IMR-90 (cell line): ENCODE results near the gene FAM53B. TPM values are rescaled to one million over a fixed set of nuclear protein-coding genes. Genes with fewer than 3 reads are reported as not detected.

Experiments
- ATAC-seq: fragments of 200-7000 bp; cut with Tn5 transposase; 2 replicates; pipeline ENCODE4 v1.9.1; 2020; ENCODE audit warnings: low read depth, mild to moderate bottlenecking, moderate library complexity
- BruUV-seq: library from RNA; stranded (reverse); fragments of 400-500 nt; replicated peaks from 2 replicates; lab custom pipeline; 2021; lab: Mats Ljungman, UMichigan
- CTCF ChIA-PET: fragments of 300-600 bp; formaldehyde crosslinking; extraction: SDS; loops from one replicate; lab custom pipeline; 2021; ENCODE audit warnings: antibody characterized with exemption; lab: Yijun Ruan, JAX
- POLR2A ChIA-PET: fragments of 300-600 bp; sonication (Branson Sonifier 250); formaldehyde crosslinking; loops from one replicate; lab custom pipeline; 2022; ENCODE audit warnings: antibody characterized with exemption; ENCODE audit not compliant: unreplicated experiment; lab: Charles Lee
- DNase-seq: peaks from one replicate; pipeline ENCODE4 v3.0.0; 2013
- H2AFZ ChIP-seq: replicated peaks from 2 replicates; pipeline ENCODE3; 2013; ENCODE audit warnings: low read length, mild to moderate bottlenecking; ENCODE audit not compliant: poor library complexity
- H2AK5ac ChIP-seq: 2 replicates; pipeline ENCODE4 v1.6.1; 2013; ENCODE audit warnings: low read depth, low read length, inconsistent platforms
- H2AK9ac ChIP-seq: replicated peaks from 2 replicates; pipeline ENCODE3; 2013; ENCODE audit warnings: mild to moderate bottlenecking, low read depth, low read length, moderate library complexity; ENCODE audit not compliant: poor library complexity
- H2BK120ac ChIP-seq: 2 replicates; pipeline ENCODE4 v1.6.1; 2013; ENCODE audit warnings: low read depth, low read length, inconsistent platforms
- H2BK15ac ChIP-seq: 3 replicates; pipeline ENCODE4 v1.6.1; 2013; ENCODE audit warnings: low read depth, low read length, inconsistent platforms
- H2BK20ac ChIP-seq: 2 replicates; pipeline ENCODE4 v1.6.1; 2013; ENCODE audit warnings: low read depth, mild to moderate bottlenecking, inconsistent platforms, low read length, moderate library complexity
- H2BK5ac ChIP-seq: 2 replicates; pipeline ENCODE4 v1.6.1; 2013; ENCODE audit warnings: mild to moderate bottlenecking, low read depth, low read length, inconsistent platforms; ENCODE audit not compliant: poor library complexity, severe bottlenecking
- H3K14ac ChIP-seq: replicated peaks from 2 replicates; pipeline ENCODE4 v1.6.1; 2013; ENCODE audit warnings: low read depth, low read length, inconsistent platforms
- H3K18ac ChIP-seq: 2 replicates; pipeline ENCODE4 v1.6.1; 2013; ENCODE audit warnings: low read depth, low read length, control low read depth
- H3K23ac ChIP-seq: 2 replicates; pipeline ENCODE4 v1.6.1; 2013; ENCODE audit warnings: low read depth, low read length, inconsistent platforms
- H3K27ac ChIP-seq: 2 replicates; pipeline ENCODE4 v1.5.1; 2013; ENCODE audit warnings: mild to moderate bottlenecking, control low read depth, low read length; ENCODE audit not compliant: insufficient read depth
- H3K27me3 ChIP-seq: 2 replicates; pipeline ENCODE4 v1.6.1; 2013; ENCODE audit warnings: low read length; ENCODE audit not compliant: control insufficient read depth, insufficient read depth
- H3K36me3 ChIP-seq: 2 replicates; pipeline ENCODE4 v1.6.1; 2013; ENCODE audit warnings: low read length, mixed read lengths; ENCODE audit not compliant: control insufficient read depth, insufficient read depth
- H3K4ac ChIP-seq: 2 replicates; pipeline ENCODE4 v1.6.1; 2013; ENCODE audit warnings: low read depth, low read length, inconsistent platforms
- H3K4me1 ChIP-seq: 2 replicates; pipeline ENCODE4 v1.6.1; 2013; ENCODE audit warnings: low read length, mixed read lengths; ENCODE audit not compliant: control insufficient read depth, insufficient read depth
- H3K4me2 ChIP-seq: 2 replicates; pipeline ENCODE4 v1.6.1; 2013; ENCODE audit warnings: low read depth, mild to moderate bottlenecking, control low read depth, low read length, moderate library complexity
- H3K4me3 ChIP-seq: 2 replicates; pipeline ENCODE4 v1.5.1; 2013; ENCODE audit warnings: low read depth, mild to moderate bottlenecking, control low read depth, low read length, moderate library complexity; ENCODE audit not compliant: insufficient read depth
- H3K56ac ChIP-seq: 2 replicates; pipeline ENCODE4 v1.6.1; 2013; ENCODE audit warnings: low read length, inconsistent platforms; ENCODE audit not compliant: insufficient read depth; ENCODE audit errors: extremely low read depth
- H3K79me1 ChIP-seq, 2 experiments: 2 replicates each; pipeline ENCODE4 v1.6.1; 2013; ENCODE audit warnings: low read length in 2 of 2, inconsistent platforms in 1 of 2, low read depth in 1 of 2
- H3K9ac ChIP-seq: 2 replicates; pipeline ENCODE4 v1.6.1; 2013; ENCODE audit warnings: low read depth, low read length, control low read depth
- H3K9me1 ChIP-seq: 2 replicates; pipeline ENCODE4 v1.6.1; 2013; ENCODE audit warnings: low read length, inconsistent platforms; ENCODE audit not compliant: insufficient read depth
- H3K9me3 ChIP-seq: 2 replicates; pipeline ENCODE4 v1.6.1; 2013; ENCODE audit warnings: low read length; ENCODE audit not compliant: control insufficient read depth, insufficient read depth
- H4K20me1 ChIP-seq: 2 replicates; pipeline ENCODE4 v1.6.1; 2013; ENCODE audit warnings: low read length, inconsistent platforms; ENCODE audit not compliant: insufficient read depth
- H4K5ac ChIP-seq: 2 replicates; pipeline ENCODE4 v1.6.1; 2013; ENCODE audit warnings: mild to moderate bottlenecking, low read depth, low read length, control low read depth
- H4K8ac ChIP-seq, 2 experiments: 2 replicates each; pipeline ENCODE4 v1.6.1; 2013; ENCODE audit warnings: low read depth in 2 of 2, low read length in 2 of 2, control low read depth in 1 of 2, inconsistent platforms in 1 of 2
- H4K91ac ChIP-seq: 2 replicates; pipeline ENCODE4 v1.6.1; 2013; ENCODE audit warnings: low read depth, low read length, inconsistent platforms; ENCODE audit not compliant: insufficient read depth
- BHLHE40 ChIP-seq: fragments of 150-350 bp; IDR thresholded peaks from 2 replicates; pipeline ENCODE4 v1.6.1; 2016; ENCODE audit warnings: mild to moderate bottlenecking, low read depth, low read length
- CEBPB ChIP-seq: IDR thresholded peaks from 2 replicates; pipeline ENCODE4 v1.6.1; 2012; ENCODE audit warnings: low read depth, low read length, improper control_type of control experiment
- ELK1 ChIP-seq: fragments of 150-350 bp; IDR thresholded peaks from 2 replicates; pipeline ENCODE4 v1.6.1; 2016; ENCODE audit warnings: low read depth, mild to moderate bottlenecking, low read length, moderate library complexity, borderline replicate concordance
- FOS ChIP-seq: fragments of 150-350 bp; IDR thresholded peaks from 2 replicates; pipeline ENCODE4 v1.6.1; 2016; ENCODE audit warnings: low read depth, low read length
- MAFK ChIP-seq: IDR thresholded peaks from 2 replicates; pipeline ENCODE4 v1.6.1; 2012; ENCODE audit warnings: low read depth, low read length, improper control_type of control experiment
- MAZ ChIP-seq: IDR thresholded peaks from 2 replicates; pipeline ENCODE4 v1.6.1; 2012; ENCODE audit warnings: low read depth, mild to moderate bottlenecking, low read length, improper control_type of control experiment, moderate library complexity, borderline replicate concordance
- MXI1 ChIP-seq: IDR thresholded peaks from 2 replicates; pipeline ENCODE4 v1.6.1; 2012; ENCODE audit warnings: low read depth, mild to moderate bottlenecking, low read length, moderate library complexity, borderline replicate concordance
- NFE2L2 ChIP-seq: fragments of 150-350 bp; IDR thresholded peaks from 2 replicates; pipeline ENCODE4 v1.6.1; 2016; ENCODE audit warnings: low read depth, mild to moderate bottlenecking, low read length
- POLR2A ChIP-seq: IDR thresholded peaks from 2 replicates; pipeline ENCODE4 v1.6.1; 2012; ENCODE audit warnings: mild to moderate bottlenecking, low read depth, low read length
- RAD21 ChIP-seq: IDR thresholded peaks from 2 replicates; pipeline ENCODE4 v1.6.1; 2012; ENCODE audit warnings: low read length, improper control_type of control experiment
- RCOR1 ChIP-seq: IDR thresholded peaks from 2 replicates; pipeline ENCODE4 v1.6.1; 2012; ENCODE audit warnings: mild to moderate bottlenecking, low read length, improper control_type of control experiment; ENCODE audit not compliant: insufficient replicate concordance
- RFX5 ChIP-seq: IDR thresholded peaks from 2 replicates; pipeline ENCODE4 v1.8.0; 2012; ENCODE audit warnings: low read depth, mild to moderate bottlenecking, low read length, moderate library complexity
- SMC3 ChIP-seq: fragments of 150-350 bp; IDR thresholded peaks from 2 replicates; pipeline ENCODE4 v1.6.1; 2016; ENCODE audit warnings: low read depth, mild to moderate bottlenecking, antibody characterized with exemption, low read length, moderate library complexity
- USF2 ChIP-seq: fragments of 150-350 bp; IDR thresholded peaks from 2 replicates; pipeline ENCODE4 v1.6.1; 2017; ENCODE audit warnings: mild to moderate bottlenecking, antibody characterized with exemption, low read length, low read depth
- WGBS, 2 experiments: methylation state at CpG; one replicate each; pipeline versions ENCODE4 v1.1.5 to v1.1.7; 2013; ENCODE audit warnings: missing lambda C conversion rate in 2 of 2; ENCODE audit not compliant: insufficient read length in 1 of 2; ENCODE audit errors: extremely low coverage in 2 of 2; 5-methylcytosine and 5-hydroxymethylcytosine counted together
- dilution Hi-C: fragments of 300-500 bp; cut with HindIII; formaldehyde crosslinking; loops from one replicate; pipeline ENCODE4 v1.14.3; 2018; ENCODE audit warnings: low sequenced_read_pairs; ENCODE audit not compliant: unreplicated experiment
- in situ Hi-C: fragments of 300-500 bp; cut with MboI; formaldehyde crosslinking; loops from 3 replicates; pipeline ENCODE4 v1.14.3; 2019; ENCODE audit warnings: low sequenced_read_pairs, inconsistent platforms, mixed read lengths
- intact Hi-C: fragments of 100-400 bp; cut with micrococcal nuclease; formaldehyde crosslinking; loops from 2 replicates; pipeline ENCODE4 v1.10.0; 2022
- polyA plus RNA-seq, 3 experiments: library from polyadenylated mRNA; depleted of rRNA; stranded (reverse); fragments of >200 nt; gene quantifications; 2 replicates each; pipeline ENCODE4 v1.2.3, GENCODE V29; 2012; ENCODE audit warnings: low replicate concordance in 1 of 3
- total RNA-seq: library from RNA; depleted of rRNA; stranded (reverse); fragments of >200 nt; gene quantifications from 2 replicates; pipeline ENCODE4 v1.2.3, GENCODE V29; 2012
- TF ChIP-seq, protein P1 (sequence below): conservative IDR thresholded peaks from 2 replicates; pipeline ENCODE4 v1.5.1; 2012; ENCODE audit warnings: mild to moderate bottlenecking, low read depth, low read length, improper control_type of control experiment

FAM53B gene
- total and polyA plus RNA-seq, 2 of the 4 experiments (the other 2 are of a cell fraction) = 3.8 to 5.7 TPM

- Histone ChIP-seq H3K4ac (no peak overlapping the region), H4K91ac (no peak overlapping the region), H2BK20ac (no peak overlapping the region), H3K4me1 (peaks cover 14% of the 10 kb centered on the region; the same call in 1 of the 2 replicates), H3K27ac (no peak overlapping the region), H2AK5ac (no peak overlapping the region), H3K18ac (no peak overlapping the region), H3K36me3 (peaks cover 6% of the 10 kb centered on the region; the same call in 1 of the 2 replicates), H3K23ac (no peak overlapping the region), H4K5ac (no peak overlapping the region), H4K8ac (no peak overlapping the region), H3K9ac (no peak overlapping the region), H3K56ac (no peak overlapping the region), H4K20me1 (no peaks in the 10 kb centered on the region; the same call in 1 of the 2 replicates), H3K4me3 (no peak overlapping the region), H2BK15ac (no peak overlapping the region), H3K79me1 (peaks cover 5 to 9% of the 10 kb centered on the region in 2 experiments; a peak in 3 of 4 replicates), H3K9me1 (peaks cover 11% of the 10 kb centered on the region; the same call in 1 of the 2 replicates), H2BK5ac (no peak overlapping the region), H2BK120ac (no peak overlapping the region), H3K4me2 (no peak overlapping the region), H3K14ac (no peak overlapping the region), H3K9me3 (no peaks in the 10 kb centered on the region), H2AFZ (no peak overlapping the region), H3K27me3 (no peaks in the 10 kb centered on the region), H2AK9ac (no peak overlapping the region)
- dilution Hi-C loops = no loop called here
- 94% methylated on average over 6 of the region's 14 CpGs; no CpG with 5 or more reads in 1 of the 2 experiments for WGBS, 2 experiments
- no peak for DNase-seq
- ChIA-PET CTCF (no interaction called here), POLR2A (no interaction called here)
- in situ Hi-C loops = no loop called here
- TF ChIP-seq MAZ (no peak), BHLHE40 (no peak), MAFK (no peak), POLR2A (no peak), SMC3 (no peak), CEBPB (no peak), MXI1 (no peak), NFE2L2 (no peak), RFX5 (no peak), USF2 (no peak), FOS (no peak), RAD21 (no peak), RCOR1 (no peak), ELK1 (no peak)
- TF ChIP-seq, protein P1, sequence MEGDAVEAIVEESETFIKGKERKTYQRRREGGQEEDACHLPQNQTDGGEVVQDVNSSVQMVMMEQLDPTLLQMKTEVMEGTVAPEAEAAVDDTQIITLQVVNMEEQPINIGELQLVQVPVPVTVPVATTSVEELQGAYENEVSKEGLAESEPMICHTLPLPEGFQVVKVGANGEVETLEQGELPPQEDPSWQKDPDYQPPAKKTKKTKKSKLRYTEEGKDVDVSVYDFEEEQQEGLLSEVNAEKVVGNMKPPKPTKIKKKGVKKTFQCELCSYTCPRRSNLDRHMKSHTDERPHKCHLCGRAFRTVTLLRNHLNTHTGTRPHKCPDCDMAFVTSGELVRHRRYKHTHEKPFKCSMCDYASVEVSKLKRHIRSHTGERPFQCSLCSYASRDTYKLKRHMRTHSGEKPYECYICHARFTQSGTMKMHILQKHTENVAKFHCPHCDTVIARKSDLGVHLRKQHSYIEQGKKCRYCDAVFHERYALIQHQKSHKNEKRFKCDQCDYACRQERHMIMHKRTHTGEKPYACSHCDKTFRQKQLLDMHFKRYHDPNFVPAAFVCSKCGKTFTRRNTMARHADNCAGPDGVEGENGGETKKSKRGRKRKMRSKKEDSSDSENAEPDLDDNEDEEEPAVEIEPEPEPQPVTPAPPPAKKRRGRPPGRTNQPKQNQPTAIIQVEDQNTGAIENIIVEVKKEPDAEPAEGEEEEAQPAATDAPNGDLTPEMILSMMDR = no peak
- ATAC-seq = no peak
- intact Hi-C loops = no loop called here
- BruUV-seq = no TSS peak
Observed at GRCh38 chr10:124710266-124710881, 33.8 kb downstream of the FAM53B start.
